Calu3 (cell line): Measurements from ENCODE around the gene NDST1. TPM values are rescaled to one million over a fixed set of nuclear protein-coding genes. Genes with fewer than 3 reads are reported as not detected.

ENCODE experiments used
- BruUV-seq: library from RNA; stranded (reverse); fragments of 400-500 nt; replicated peaks from 2 replicates; lab custom pipeline; 2021; lab: Mats Ljungman, UMichigan
- CTCF ChIA-PET: fragments of 300-600 bp; sonication (Branson Sonifier 250); formaldehyde crosslinking; loops from one replicate; lab custom pipeline; 2022; ENCODE audit warnings: antibody characterized with exemption; lab: Charles Lee
- DNase-seq: peaks from one replicate; pipeline ENCODE4 v3.0.0; 2022
- H3K27ac Mint-ChIP-seq: one replicate; pipeline ENCODE4 v1.8.0; 2022; ENCODE audit warnings: mixed read lengths; ENCODE audit not compliant: unreplicated experiment
- H3K27me3 Mint-ChIP-seq: one replicate; pipeline ENCODE4 v1.8.0; 2022; ENCODE audit warnings: mixed read lengths; ENCODE audit not compliant: unreplicated experiment
- H3K36me3 Mint-ChIP-seq: one replicate; pipeline ENCODE4 v1.8.0; 2022; ENCODE audit warnings: mild to moderate bottlenecking, moderate library complexity, mixed read lengths; ENCODE audit not compliant: insufficient read depth, unreplicated experiment
- H3K4me1 Mint-ChIP-seq: one replicate; pipeline ENCODE4 v1.8.0; 2022; ENCODE audit warnings: mild to moderate bottlenecking, low read depth, mixed read lengths; ENCODE audit not compliant: unreplicated experiment
- H3K4me3 Mint-ChIP-seq: one replicate; pipeline ENCODE4 v1.8.0; 2022; ENCODE audit warnings: mild to moderate bottlenecking, low read depth, moderate library complexity, mixed read lengths; ENCODE audit not compliant: unreplicated experiment
- H3K9me3 Mint-ChIP-seq: one replicate; pipeline ENCODE4 v1.8.0; 2022; ENCODE audit warnings: low read depth, mixed read lengths; ENCODE audit not compliant: unreplicated experiment
- intact Hi-C: fragments of 100-400 bp; cut with micrococcal nuclease; formaldehyde crosslinking; loops from one replicate; pipeline ENCODE4 v1.10.0; 2022; ENCODE audit not compliant: unreplicated experiment
- total RNA-seq: library from RNA; stranded (reverse); gene quantifications from 2 replicates; pipeline ENCODE4 v1.2.3, GENCODE V29; 2022
- TF ChIP-seq, protein P1 (sequence below): fragments of 200-600 bp; IDR thresholded peaks from one replicate; pipeline ENCODE4 v1.8.0; 2022; ENCODE audit warnings: antibody characterized with exemption; ENCODE audit not compliant: unreplicated experiment

Gene NDST1
- total RNA-seq, 1 experiment from 2014 or later = 72.6 TPM

DNA sequence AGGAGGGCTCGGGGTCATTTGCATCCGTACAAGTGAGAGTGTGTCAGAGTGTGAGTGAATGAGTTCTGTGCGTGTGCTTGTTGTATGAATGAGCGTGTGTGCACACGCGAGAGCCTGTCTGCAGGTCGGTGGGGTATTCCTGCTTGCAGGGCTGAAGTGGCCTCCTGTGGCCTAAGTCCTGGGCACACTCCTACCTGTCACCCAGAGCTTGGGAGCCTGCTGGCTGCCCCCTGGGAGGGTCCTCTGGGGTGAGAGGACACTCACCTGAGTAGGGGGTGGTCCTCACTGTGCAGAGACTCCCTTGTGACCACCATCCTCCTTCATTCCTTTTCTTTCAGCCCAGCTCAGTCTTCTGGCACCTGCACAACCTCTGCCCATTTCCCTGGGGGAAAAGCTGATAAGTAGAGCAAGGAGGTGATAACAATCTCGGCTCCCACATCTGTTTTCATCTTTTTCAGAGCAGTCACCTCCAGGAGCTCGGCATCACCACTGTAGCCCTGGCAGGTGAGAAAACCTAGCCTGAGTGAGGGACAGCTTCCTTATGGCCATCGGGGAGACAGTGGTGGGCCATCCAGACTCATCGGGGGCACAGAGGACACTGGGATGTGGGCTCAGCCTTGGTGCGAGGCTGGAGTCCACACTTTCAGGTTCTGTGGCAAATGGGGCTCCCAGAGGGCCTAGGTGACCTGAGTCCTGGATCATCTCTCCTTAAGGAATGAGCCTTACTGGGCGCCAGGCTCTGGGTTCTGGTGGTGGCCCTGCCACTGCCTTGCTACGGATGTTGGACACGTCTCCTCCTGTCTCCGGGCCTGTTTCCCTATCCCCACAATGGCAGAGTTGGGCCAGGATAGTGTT is 93.8 kb downstream of the NDST1 start:
- no peak overlapping the region for H3K4me3 Mint-ChIP-seq
- CTCF ChIA-PET = no interaction called here
- peaks cover 14% of the 10 kb centered on the region for H3K27me3 Mint-ChIP-seq
- intact Hi-C loops = no loop called here
- peaks cover 9% of the 10 kb centered on the region for H3K36me3 Mint-ChIP-seq
- peaks cover 19% of the 10 kb centered on the region for H3K4me1 Mint-ChIP-seq
- no peak for DNase-seq
- H3K9me3 Mint-ChIP-seq = no peaks in the 10 kb centered on the region
- TF ChIP-seq, protein P1, sequence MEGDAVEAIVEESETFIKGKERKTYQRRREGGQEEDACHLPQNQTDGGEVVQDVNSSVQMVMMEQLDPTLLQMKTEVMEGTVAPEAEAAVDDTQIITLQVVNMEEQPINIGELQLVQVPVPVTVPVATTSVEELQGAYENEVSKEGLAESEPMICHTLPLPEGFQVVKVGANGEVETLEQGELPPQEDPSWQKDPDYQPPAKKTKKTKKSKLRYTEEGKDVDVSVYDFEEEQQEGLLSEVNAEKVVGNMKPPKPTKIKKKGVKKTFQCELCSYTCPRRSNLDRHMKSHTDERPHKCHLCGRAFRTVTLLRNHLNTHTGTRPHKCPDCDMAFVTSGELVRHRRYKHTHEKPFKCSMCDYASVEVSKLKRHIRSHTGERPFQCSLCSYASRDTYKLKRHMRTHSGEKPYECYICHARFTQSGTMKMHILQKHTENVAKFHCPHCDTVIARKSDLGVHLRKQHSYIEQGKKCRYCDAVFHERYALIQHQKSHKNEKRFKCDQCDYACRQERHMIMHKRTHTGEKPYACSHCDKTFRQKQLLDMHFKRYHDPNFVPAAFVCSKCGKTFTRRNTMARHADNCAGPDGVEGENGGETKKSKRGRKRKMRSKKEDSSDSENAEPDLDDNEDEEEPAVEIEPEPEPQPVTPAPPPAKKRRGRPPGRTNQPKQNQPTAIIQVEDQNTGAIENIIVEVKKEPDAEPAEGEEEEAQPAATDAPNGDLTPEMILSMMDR = no peak
- no peak overlapping the region for H3K27ac Mint-ChIP-seq
- BruUV-seq = no TSS peak

GRCh38 chr5:150603052-150603451 is 95.1 kb downstream of the NDST1 start:
- Mint-ChIP-seq H3K36me3 (peaks cover 9% of the 10 kb centered on the region), H3K4me1 (peaks cover 19% of the 10 kb centered on the region), H3K27ac (no peak overlapping the region), H3K4me3 (no peak overlapping the region), H3K27me3 (peaks cover 15% of the 10 kb centered on the region), H3K9me3 (no peaks in the 10 kb centered on the region)
- DNase-seq = no peak
- TF ChIP-seq, protein P1 = no peak
- CTCF ChIA-PET = interaction anchor here (0.7 to 0.9 kb wide), 3 partner anchors 8 to 21 kb away, joined by 3 to 6 read pairs (median 4); no protein-coding TSS in a partner anchor
- intact Hi-C loops = no loop called here
- BruUV-seq = no TSS peak

GRCh38 chr5:150603491-150603890 is 95.6 kb downstream of the NDST1 start:
- no TSS peak for BruUV-seq
- CTCF ChIA-PET = interaction anchor here (0.7 to 0.9 kb wide), 3 partner anchors 8 to 21 kb away, joined by 3 to 6 read pairs (median 4); no protein-coding TSS in a partner anchor
- Mint-ChIP-seq H3K4me3 (no peak overlapping the region), H3K36me3 (peaks cover 9% of the 10 kb centered on the region), H3K4me1 (peaks cover 19% of the 10 kb centered on the region), H3K27ac (no peak overlapping the region), H3K9me3 (no peaks in the 10 kb centered on the region), H3K27me3 (peaks cover 15% of the 10 kb centered on the region)
- intact Hi-C loops = no loop called here
- no peak for DNase-seq
- TF ChIP-seq, protein P1 = no peak

- Mint-ChIP-seq H3K27me3 (peaks cover 15% of the 10 kb centered on the region), H3K27ac (no peak overlapping the region), H3K4me3 (no peak overlapping the region), H3K36me3 (peaks cover 9% of the 10 kb centered on the region), H3K4me1 (peaks cover 19% of the 10 kb centered on the region), H3K9me3 (no peaks in the 10 kb centered on the region)
- BruUV-seq = no TSS peak
- TF ChIP-seq, protein P1 = no peak
- intact Hi-C loops = no loop called here
- DNase-seq = no peak
- CTCF ChIA-PET = no interaction called here
Observed at GRCh38 chr5:150604010-150604409, 96.1 kb downstream of the NDST1 start.
